Kidney (tissue), 11 donors: Measurements from ENCODE around the gene SRGAP2. TPM values are rescaled to one million over a fixed set of nuclear protein-coding genes. Genes with fewer than 3 reads are reported as not detected.
A peak's percentile ranks its signal among the peaks of the same experiment; 100 is the strongest.
"Not testable (repeated sequence)": the region's sequence is repeated elsewhere in the genome, so short reads cannot be mapped to it uniquely, and the experiment has no call there.

Source experiments
- DNase-seq, 5 donors: peaks; one replicate each; pipeline ENCODE4 v3.0.0-alpha.2; 2013 to 2020
- FAIRE-seq: peaks from 2 replicates; lab custom pipeline; 2012; peaks lifted over from hg19 to GRCh38; lab: Jason Lieb, UNC
- H3K27ac ChIP-seq, 2 donors: one replicate each; pipeline ENCODE4 v1.7.0; 2013; ENCODE audit warnings: low read depth in 2 of 2, low read length in 2 of 2, inconsistent platforms in 1 of 2
- H3K27me3 ChIP-seq: one replicate; pipeline ENCODE4 v1.7.1; 2013; ENCODE audit warnings: low read length, inconsistent platforms; ENCODE audit not compliant: control insufficient read depth, insufficient read depth
- H3K36me3 ChIP-seq, 3 donors: one replicate each; pipeline versions ENCODE4 v1.7.0 to v1.7.1; 2013; ENCODE audit warnings: low read length in 3 of 3, control low read depth in 1 of 3, inconsistent platforms in 1 of 3; ENCODE audit not compliant: insufficient read depth in 3 of 3, control insufficient read depth in 2 of 3
- H3K4me1 ChIP-seq, 3 donors: one replicate each; pipeline versions ENCODE4 v1.7.0 to v1.7.1; 2013; ENCODE audit warnings: low read length in 3 of 3, inconsistent platforms in 1 of 3, low read depth in 1 of 3; ENCODE audit not compliant: control insufficient read depth in 2 of 3, insufficient read depth in 2 of 3
- H3K4me3 ChIP-seq, 3 donors: one replicate each; pipeline versions ENCODE4 v1.7.0 to v1.8.1; 2013; ENCODE audit warnings: low read length in 3 of 3, control low read depth in 1 of 3, inconsistent platforms in 1 of 3
- H3K9ac ChIP-seq, 3 donors: one replicate each; pipeline versions ENCODE4 v1.7.0 to v1.7.1; 2013; ENCODE audit warnings: low read length in 3 of 3, control low read depth in 1 of 3, inconsistent platforms in 1 of 3
- H3K9me3 ChIP-seq, 3 donors: one replicate each; pipeline versions ENCODE4 v1.7.0 to v1.7.1; 2013; ENCODE audit warnings: low read length in 3 of 3, control low read depth in 1 of 3, inconsistent platforms in 1 of 3; ENCODE audit not compliant: control insufficient read depth in 2 of 3, insufficient read depth in 1 of 3
- intact Hi-C: fragments of 100-400 bp; cut with DNase I; formaldehyde crosslinking; loops from one replicate; pipeline ENCODE4 v1.11.1; 2022
- polyA plus RNA-seq: library from polyadenylated mRNA; stranded (reverse); fragments of 350-450 nt; fragmentation: Illumina TruSeq; extraction: RNeasy Lipid Tissue Mini Kit (QIAGEN cat#74804); gene quantifications from one replicate; pipeline ENCODE4 v1.2.3, GENCODE V29; 2014; ENCODE audit warnings: low read depth, low replicate concordance; ENCODE audit not compliant: insufficient read depth
- total RNA-seq: library from RNA; stranded (reverse); fragmentation: NEBNext Ultra II Directional; extraction: Animal tissue kit (Norgen Biotek cat#: 25700); gene quantifications from one replicate; pipeline ENCODE4 v1.2.1, GENCODE V29; 2021
- donor health status: control.
- donor health status: control.
- donor health status: DM: yes; HTN: yes; CAD: no.
- donor health status: Normal renal cell carcinoma (clear cell type).

SRGAP2 gene
- total and polyA plus RNA-seq, 2 donors from 2014 or later: 11.4 to 67.3 TPM

- intact Hi-C loops, H3K4me1 ChIP-seq, H3K36me3 ChIP-seq, H3K4me3 ChIP-seq, H3K27ac ChIP-seq, H3K9me3 ChIP-seq, H3K9ac ChIP-seq, DNase-seq, FAIRE-seq, H3K27me3 ChIP-seq: not testable (repeated sequence)
These were observed 27.2 kb upstream of the SRGAP2 start for GRCh38 chr1:206176114-206176502.

DNA sequence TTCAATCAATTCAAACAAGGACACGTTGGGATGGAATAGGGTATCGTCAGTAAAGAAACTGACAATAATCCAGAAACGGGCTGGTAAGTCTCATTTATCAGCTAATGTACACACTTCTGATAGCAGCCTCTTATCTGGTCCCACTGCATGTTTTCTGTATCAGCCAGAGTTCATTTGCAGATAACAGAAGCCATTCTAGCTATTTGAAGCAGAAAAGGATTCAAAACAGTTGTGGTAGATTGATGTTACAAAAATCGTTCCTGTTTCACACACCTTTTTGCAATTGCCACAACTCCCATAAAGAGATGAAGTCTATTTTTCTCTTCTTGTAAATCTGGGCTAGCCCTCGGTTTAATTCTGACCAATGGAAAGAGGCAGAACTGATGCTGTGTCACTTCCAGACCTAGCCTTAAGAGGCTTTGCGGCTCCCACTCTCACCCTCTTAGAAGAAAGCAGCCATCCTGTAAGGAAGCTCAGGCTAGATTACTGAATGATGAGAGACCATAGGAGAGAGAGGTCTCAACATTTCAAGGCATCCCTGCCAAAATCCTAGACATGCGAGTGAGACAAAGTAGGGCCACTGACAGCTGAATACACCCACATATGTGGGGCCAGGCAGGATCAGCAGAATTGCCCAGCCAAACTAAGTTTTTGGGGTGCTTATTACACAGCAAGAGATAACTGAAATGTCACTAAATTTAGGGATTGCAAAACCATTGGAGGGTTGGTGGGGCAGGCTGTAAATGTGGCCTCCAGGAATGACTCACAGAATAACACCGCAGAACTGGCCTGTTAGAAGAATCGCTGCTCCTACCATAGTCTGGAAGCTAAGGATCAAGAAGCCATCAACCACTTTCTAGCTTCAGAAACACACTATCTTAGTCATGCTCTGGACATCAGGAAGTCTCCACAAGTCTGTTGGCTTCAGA, 25.0 kb upstream of the SRGAP2 start:
- H3K36me3 ChIP-seq, intact Hi-C loops, H3K27me3 ChIP-seq, FAIRE-seq, DNase-seq, H3K9ac ChIP-seq, H3K4me1 ChIP-seq, H3K9me3 ChIP-seq, H3K27ac ChIP-seq, H3K4me3 ChIP-seq: not testable (repeated sequence)

DNA sequence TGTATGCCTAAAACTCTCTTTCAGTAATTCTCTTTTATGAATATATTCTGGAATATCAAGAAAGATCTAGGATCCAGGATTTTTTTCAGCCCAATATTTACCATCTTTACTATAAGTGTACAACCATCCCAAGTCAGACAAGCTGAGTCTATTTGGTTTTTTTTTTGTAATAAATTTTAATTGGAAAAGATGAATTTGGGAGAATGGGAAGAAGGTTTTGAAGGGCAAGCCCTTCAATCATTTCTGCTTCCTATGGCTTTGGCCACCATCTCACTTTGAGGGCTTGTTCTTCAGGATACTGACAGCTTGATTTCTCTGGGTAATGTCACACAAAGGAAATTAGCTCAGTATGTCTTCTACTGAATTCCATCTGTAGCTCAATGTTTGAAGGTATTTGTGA, 23.7 kb upstream of the SRGAP2 start:
- H3K9ac ChIP-seq, H3K4me1 ChIP-seq, DNase-seq, H3K27ac ChIP-seq, H3K9me3 ChIP-seq, H3K36me3 ChIP-seq, intact Hi-C loops, H3K4me3 ChIP-seq, FAIRE-seq, H3K27me3 ChIP-seq: not testable (repeated sequence)

DNA sequence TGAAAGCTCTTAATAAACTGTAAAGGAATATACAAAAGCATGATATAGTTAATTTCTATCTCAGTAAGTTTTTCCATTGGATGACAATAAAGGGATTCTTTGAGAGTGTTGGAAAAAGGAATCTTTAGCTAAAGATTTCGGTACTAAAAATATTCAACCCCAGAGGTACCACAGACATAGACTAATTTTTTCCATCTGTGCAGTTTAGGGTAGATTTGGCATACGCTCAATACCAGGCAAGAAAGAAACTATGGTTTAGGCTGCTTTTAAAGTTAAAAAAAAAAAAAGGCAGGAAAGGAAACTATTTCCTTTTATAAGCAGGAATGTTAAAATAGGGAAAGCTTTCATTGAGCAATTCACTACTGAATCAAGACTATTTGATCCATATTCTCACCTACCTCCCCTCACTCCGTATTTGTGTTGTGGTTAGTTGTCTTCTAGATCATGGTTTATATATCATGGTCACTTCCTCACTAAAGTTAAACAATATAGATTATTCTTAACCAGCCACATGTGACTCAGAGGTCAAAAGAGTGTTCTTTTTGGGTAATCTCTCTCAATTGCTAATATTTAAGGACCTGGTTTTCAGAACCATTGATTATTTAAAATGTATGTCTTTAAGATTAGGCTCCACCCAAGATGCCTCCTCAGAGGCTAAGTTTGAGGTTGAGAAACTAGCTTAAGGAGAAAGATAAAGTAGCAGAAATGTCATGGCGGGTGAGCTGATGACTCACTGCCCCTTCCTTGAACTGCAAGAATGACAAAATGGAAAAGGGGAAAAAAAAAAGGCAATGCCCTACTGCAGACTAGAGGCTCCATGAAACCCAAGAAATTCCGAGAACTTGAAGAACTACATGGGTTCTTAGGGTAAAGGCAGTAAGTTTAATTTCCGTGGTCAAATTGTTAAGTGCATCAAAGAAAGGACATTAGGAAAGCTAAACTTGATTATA, 20.7 kb upstream of the SRGAP2 start:
- H3K27ac ChIP-seq, H3K9me3 ChIP-seq, FAIRE-seq, H3K27me3 ChIP-seq, H3K36me3 ChIP-seq, H3K4me3 ChIP-seq, DNase-seq, H3K9ac ChIP-seq, H3K4me1 ChIP-seq, intact Hi-C loops: not testable (repeated sequence)

- FAIRE-seq, H3K4me1 ChIP-seq, H3K27me3 ChIP-seq, H3K9ac ChIP-seq, H3K27ac ChIP-seq, H3K36me3 ChIP-seq, intact Hi-C loops, H3K4me3 ChIP-seq, DNase-seq, H3K9me3 ChIP-seq: not testable (repeated sequence)
These were observed 19.6 kb upstream of the SRGAP2 start for GRCh38 chr1:206183788-206184187.

DNA sequence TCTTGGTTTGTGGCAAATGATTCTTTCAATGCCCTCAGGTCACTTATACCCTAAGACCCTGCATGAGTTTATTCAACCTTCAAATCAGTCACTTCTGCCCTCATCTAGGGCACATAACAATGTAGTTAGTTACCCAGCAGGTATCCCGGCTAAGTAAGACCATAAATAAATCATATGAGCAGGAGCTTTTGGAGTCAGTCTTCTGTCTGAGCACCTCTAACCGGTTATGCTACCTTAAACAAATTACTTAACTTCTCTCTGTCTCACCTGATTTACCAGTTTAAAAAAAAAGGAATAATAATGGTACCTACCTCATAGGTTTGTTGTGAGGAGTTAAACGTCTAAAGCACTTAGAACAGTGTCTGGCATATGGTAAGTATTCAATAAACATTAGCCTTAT, 17.6 kb upstream of the SRGAP2 start:
- DNase-seq, H3K36me3 ChIP-seq, FAIRE-seq, H3K27ac ChIP-seq, H3K27me3 ChIP-seq, intact Hi-C loops, H3K4me3 ChIP-seq, H3K9ac ChIP-seq, H3K4me1 ChIP-seq, H3K9me3 ChIP-seq: not testable (repeated sequence)

GRCh38 chr1:206186826-206187225, 16.5 kb upstream of the SRGAP2 start:
- H3K4me3 ChIP-seq, H3K27ac ChIP-seq, H3K36me3 ChIP-seq, FAIRE-seq, H3K9ac ChIP-seq, H3K4me1 ChIP-seq, intact Hi-C loops, H3K9me3 ChIP-seq, H3K27me3 ChIP-seq: not testable (repeated sequence)
- peak in 1 of 5 donors; percentile 1 for DNase-seq

DNA sequence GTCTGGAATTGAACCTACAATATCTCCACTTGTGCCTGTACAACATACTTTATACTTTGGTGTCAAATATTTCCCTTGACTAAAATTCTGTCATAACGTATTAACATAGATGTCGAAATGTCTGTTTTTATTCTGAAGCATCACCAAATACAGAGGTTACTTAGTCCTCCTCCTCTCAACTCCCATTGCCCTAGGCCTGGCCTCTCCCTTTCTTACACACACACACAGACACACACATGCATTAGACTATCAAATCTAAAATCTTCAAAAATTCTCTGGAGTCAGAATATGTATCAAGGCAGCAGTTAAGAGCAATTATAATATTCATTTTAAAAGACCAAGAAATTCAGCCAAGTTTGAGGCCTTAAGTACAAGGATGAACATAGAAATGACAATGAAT, 8.2 kb upstream of the SRGAP2 start:
- not testable (repeated sequence) for H3K4me1 ChIP-seq

More for the DNA sequence above, 8.2 kb upstream of the SRGAP2 start:
- H3K4me3 ChIP-seq, H3K27me3 ChIP-seq, DNase-seq, intact Hi-C loops, FAIRE-seq, H3K27ac ChIP-seq, H3K36me3 ChIP-seq, H3K9me3 ChIP-seq, H3K9ac ChIP-seq: not testable (repeated sequence)
